GM12891 (cell line): Measurements from ENCODE around the gene MED13L.

ENCODE experiments used
- PAX5 ChIP-seq: IDR thresholded peaks from 2 replicates; pipeline ENCODE4 v1.6.1; 2011; ENCODE audit warnings: low read length, moderate library complexity, mild to moderate bottlenecking; ENCODE audit not compliant: insufficient read depth, severe bottlenecking
- POLR2A ChIP-seq: IDR thresholded peaks from 2 replicates; pipeline ENCODE4 v1.6.1; 2011; ENCODE audit warnings: low read depth, low read length, control low read depth
- POLR2AphosphoS5 ChIP-seq: IDR thresholded peaks from 2 replicates; pipeline ENCODE4 v1.6.1; 2011; ENCODE audit warnings: low read depth, low read length, control low read depth
- TAF1 ChIP-seq: IDR thresholded peaks from 2 replicates; pipeline ENCODE4 v1.6.1; 2011; ENCODE audit warnings: low read depth, low read length, control low read depth

GRCh38 chr12:116248433-116248832, 29.1 kb downstream of the MED13L start:
- TF ChIP-seq TAF1 = no peak
- no peak for TF ChIP-seq POLR2A
- TF ChIP-seq POLR2AphosphoS5 = no peak
- TF ChIP-seq PAX5 = no peak
